NCI-H2081 (cell line): ENCODE results near the gene LRWD1.
A peak's percentile ranks its signal among the peaks of the same experiment; 100 is the strongest.
"Not testable (repeated sequence)": the region's sequence is repeated elsewhere in the genome, so short reads cannot be mapped to it uniquely, and the experiment has no call there.

ENCODE experiments used
- DNase-seq, 2 experiments: peaks; one replicate each; lab custom pipeline; 2025; lab: John Stamatoyannopoulos, UW

LRWD1 gene

GRCh38 chr7:102444961-102445673, 19.7 kb upstream of the LRWD1 start:
- no peak for DNase-seq

GRCh38 chr7:102445674-102446071, 19.1 kb upstream of the LRWD1 start:
- no peak for DNase-seq

- DNase-seq: no peak
Observed at GRCh38 chr7:102446387-102447156, 18.2 kb upstream of the LRWD1 start.

GRCh38 chr7:102447311-102447710, 17.5 kb upstream of the LRWD1 start:
- DNase-seq: no peak

GRCh38 chr7:102449136-102449535, 15.6 kb upstream of the LRWD1 start:
- DNase-seq: no peak

GRCh38 chr7:102450242-102450641, 14.5 kb upstream of the LRWD1 start:
- no peak for DNase-seq

- DNase-seq: no peak
Observed at GRCh38 chr7:102451371-102452054, 13.3 kb upstream of the LRWD1 start.

- no peak for DNase-seq
Observed at GRCh38 chr7:102452451-102452850, 12.3 kb upstream of the LRWD1 start.

- DNase-seq: no peak
Observed at GRCh38 chr7:102453319-102453718, 11.5 kb upstream of the LRWD1 start.

GRCh38 chr7:102454468-102454867, 10.3 kb upstream of the LRWD1 start:
- peak; percentile 39 to 71 for DNase-seq

- DNase-seq: not testable (repeated sequence)
Observed at GRCh38 chr7:102454932-102455331, 9.9 kb upstream of the LRWD1 start.

GRCh38 chr7:102455596-102455995, 9.2 kb upstream of the LRWD1 start:
- DNase-seq: no peak

- no peak for DNase-seq
Observed at GRCh38 chr7:102456327-102456726, 8.5 kb upstream of the LRWD1 start.

- DNase-seq: no peak
Observed at GRCh38 chr7:102457352-102457924, 7.3 kb upstream of the LRWD1 start.

GRCh38 chr7:102459221-102459844, 5.5 kb upstream of the LRWD1 start:
- no peak for DNase-seq

- no peak for DNase-seq
Observed at GRCh38 chr7:102460467-102460866, 4.3 kb upstream of the LRWD1 start.

- no peak for DNase-seq
Observed at GRCh38 chr7:102463841-102464576, 775 bp upstream of the LRWD1 start.

GRCh38 chr7:102466097-102466496, 1.3 kb downstream of the LRWD1 start:
- DNase-seq: no peak

- no peak for DNase-seq
Observed at GRCh38 chr7:102467581-102468477, 3.0 kb downstream of the LRWD1 start.
